PC-3 (cell line): ENCODE measurements around the gene CADM3. TPM values are rescaled to one million over a fixed set of nuclear protein-coding genes. Genes with fewer than 3 reads are reported as not detected.
A peak's percentile ranks its signal among the peaks of the same experiment; 100 is the strongest.

ENCODE experiments used
- ATAC-seq: fragments of 200-7000 bp; cut with Tn5 transposase; 2 replicates; pipeline ENCODE4 v1.9.1; 2020; ENCODE audit warnings: mild to moderate bottlenecking, moderate library complexity
- BruUV-seq: library from RNA; stranded (reverse); fragments of 400-500 nt; replicated peaks from 2 replicates; lab custom pipeline; 2021; lab: Mats Ljungman, UMichigan
- CTCF ChIA-PET: fragments of 300-600 bp; sonication (Branson Sonifier 250); formaldehyde crosslinking; loops from one replicate; lab custom pipeline; 2022; ENCODE audit warnings: antibody characterized with exemption; lab: Charles Lee
- POLR2A ChIA-PET: fragments of 300-600 bp; sonication (Branson Sonifier 250); formaldehyde crosslinking; loops from one replicate; lab custom pipeline; 2022; ENCODE audit warnings: antibody characterized with exemption; ENCODE audit not compliant: unreplicated experiment; lab: Charles Lee
- DNase-seq: peaks from one replicate; pipeline ENCODE4 v3.0.0-alpha.2; 2015
- H2AFZ ChIP-seq: fragments of 300-600 bp; sonication (generic); 2 replicates; pipeline ENCODE4 v1.6.0; 2016; ENCODE audit warnings: antibody characterized with exemption, low read length
- H3F3A ChIP-seq: fragments of 300-600 bp; sonication (generic); one replicate; pipeline ENCODE4 v1.6.0; 2017; ENCODE audit warnings: antibody characterized with exemption, low read length, control low read depth, mild to moderate bottlenecking; ENCODE audit not compliant: unreplicated experiment
- H3K27ac ChIP-seq: fragments of 300-600 bp; sonication (generic); 2 replicates; pipeline ENCODE4 v1.5.1; 2016; ENCODE audit warnings: mild to moderate bottlenecking, low read length
- H3K27me3 ChIP-seq: fragments of 300-600 bp; sonication (generic); 2 replicates; pipeline ENCODE4 v1.6.1; 2016; ENCODE audit warnings: low read length, mixed read lengths
- H3K36me3 ChIP-seq: fragments of 300-600 bp; sonication (generic); 2 replicates; pipeline ENCODE4 v1.6.1; 2016; ENCODE audit warnings: low read depth, mixed run types, low read length, mixed read lengths
- H3K4me1 ChIP-seq: fragments of 300-600 bp; sonication (generic); 2 replicates; pipeline ENCODE4 v1.5.1; 2016; ENCODE audit warnings: low read length; ENCODE audit not compliant: insufficient read depth
- H3K4me2 ChIP-seq: fragments of 300-600 bp; sonication (generic); 2 replicates; pipeline ENCODE4 v1.6.0; 2016; ENCODE audit warnings: low read length
- H3K4me3 ChIP-seq: fragments of 300-600 bp; sonication (generic); 2 replicates; pipeline ENCODE4 v1.5.1; 2016; ENCODE audit warnings: mild to moderate bottlenecking, low read length, mixed read lengths
- H3K79me2 ChIP-seq: fragments of 300-600 bp; sonication (generic); 2 replicates; pipeline ENCODE4 v1.6.1; 2017; ENCODE audit warnings: low read length, mixed read lengths
- H3K9ac ChIP-seq: fragments of 300-600 bp; sonication (generic); 2 replicates; pipeline ENCODE4 v1.6.0; 2016; ENCODE audit warnings: mild to moderate bottlenecking, low read length
- H3K9me2 ChIP-seq: fragments of 300-600 bp; sonication (generic); replicated peaks from 2 replicates; pipeline ENCODE4 v1.6.1; 2016; ENCODE audit warnings: mixed run types, low read length, mixed read lengths
- H3K9me3 ChIP-seq: fragments of 300-600 bp; sonication (generic); 2 replicates; pipeline ENCODE4 v1.6.1; 2016; ENCODE audit warnings: low read length, mixed read lengths
- H4K20me1 ChIP-seq: fragments of 300-600 bp; sonication (generic); 2 replicates; pipeline ENCODE4 v1.6.1; 2016; ENCODE audit warnings: low read length, mixed read lengths
- CTCF ChIP-seq: fragments of 300-600 bp; sonication (generic); conservative IDR thresholded peaks from 2 replicates; pipeline ENCODE4 v1.5.1; 2017; ENCODE audit warnings: antibody characterized with exemption, low read depth, mild to moderate bottlenecking, low read length
- EZH2 ChIP-seq: fragments of 300-600 bp; sonication (generic); IDR thresholded peaks from one replicate; pipeline ENCODE4 v1.6.1; 2017; ENCODE audit warnings: antibody characterized with exemption, mild to moderate bottlenecking, low read length; ENCODE audit not compliant: unreplicated experiment
- EZH2phosphoT487 ChIP-seq: fragments of 300-600 bp; sonication (generic); IDR thresholded peaks from 2 replicates; pipeline ENCODE4 v1.6.1; 2018; ENCODE audit warnings: mild to moderate bottlenecking, antibody characterized with exemption, low read length, borderline replicate concordance
- intact Hi-C: fragments of 100-400 bp; cut with micrococcal nuclease; formaldehyde crosslinking; loops from 2 replicates; pipeline ENCODE4 v1.9.0; 2023
- total RNA-seq: library from RNA; depleted of rRNA; stranded (reverse); fragments of >200 nt; gene quantifications from 2 replicates; pipeline ENCODE4 v1.2.3, GENCODE V29; 2014

CADM3 gene
- total RNA-seq, 1 experiment from 2014 or later, result not detected

GRCh38 chr1:159161001-159161718 is 10.3 kb upstream of the CADM3 start:
- DNase-seq (peak; percentile 89), ATAC-seq (peak; percentile 95)
- H3K27ac ChIP-seq, result no peak overlapping the region
- H4K20me1 ChIP-seq, result no peaks in the 10 kb centered on the region
- H3K4me2 ChIP-seq, result peak overlapping the region; percentile 46
- intact Hi-C loops, result loop anchor here (1.0 to 10.0 kb wide), 4 partner anchors 37 to 730 kb away; no protein-coding TSS in a partner anchor
- CTCF ChIA-PET, result interaction anchor here (0.7 to 1.1 kb wide), 6 partner anchors 35 to 847 kb away, joined by 3 to 12 read pairs (median 4); no protein-coding TSS in a partner anchor
- BruUV-seq, result no TSS peak
- no peak overlapping the region for H2AFZ ChIP-seq
- no peaks in the 10 kb centered on the region for H3K36me3 ChIP-seq
- no peaks in the 10 kb centered on the region for H3K9me2 ChIP-seq
- peaks cover 50% of the 10 kb centered on the region for H3K27me3 ChIP-seq
- no peak overlapping the region for H3K9ac ChIP-seq
- TF ChIP-seq EZH2, result no peak
- peak; percentile 100 for TF ChIP-seq CTCF
- no peaks in the 10 kb centered on the region for H3K9me3 ChIP-seq
- POLR2A ChIA-PET, result no interaction called here
- H3K4me3 ChIP-seq, result no peak overlapping the region
- H3K79me2 ChIP-seq, result no peaks in the 10 kb centered on the region
- no peaks in the 10 kb centered on the region for H3F3A ChIP-seq
- peaks cover 8% of the 10 kb centered on the region for H3K4me1 ChIP-seq

DNA sequence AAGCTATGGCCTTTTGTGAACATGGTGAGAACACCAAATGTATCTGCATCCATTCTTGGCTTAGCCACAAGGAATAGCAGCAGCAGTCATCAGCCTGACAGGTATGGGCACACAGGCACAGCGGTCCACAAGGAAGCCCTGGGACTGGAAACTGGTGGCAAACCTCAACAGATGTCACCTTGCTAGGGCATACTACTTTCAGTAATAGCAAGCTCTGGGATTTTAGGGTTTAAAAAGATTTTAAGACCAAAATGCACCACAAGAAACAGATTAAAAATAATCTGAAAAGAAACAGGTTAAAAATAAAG is 9.7 kb upstream of the CADM3 start:
- H3K9me3 ChIP-seq, result no peaks in the 10 kb centered on the region
- intact Hi-C loops, result loop anchor here (1.0 to 10.0 kb wide), 4 partner anchors 37 to 730 kb away; no protein-coding TSS in a partner anchor
- H3K4me2 ChIP-seq, result no peak overlapping the region
- H3K4me1 ChIP-seq, result peaks cover 8% of the 10 kb centered on the region
- no peak overlapping the region for H3K27ac ChIP-seq
- H4K20me1 ChIP-seq, result no peaks in the 10 kb centered on the region
- no peaks in the 10 kb centered on the region for H3K36me3 ChIP-seq
- ATAC-seq (no peak), DNase-seq (no peak)
- H2AFZ ChIP-seq, result no peak overlapping the region
- no peak for TF ChIP-seq EZH2
- no peak for TF ChIP-seq EZH2phosphoT487
- TF ChIP-seq CTCF, result no peak
- no peaks in the 10 kb centered on the region for H3K79me2 ChIP-seq
- H3F3A ChIP-seq, result no peaks in the 10 kb centered on the region
- no peak overlapping the region for H3K4me3 ChIP-seq
- H3K27me3 ChIP-seq, result peaks cover 55% of the 10 kb centered on the region
- BruUV-seq, result no TSS peak
- no peak overlapping the region for H3K9ac ChIP-seq
- ChIA-PET CTCF (interaction anchor here (0.7 to 1.1 kb wide), 6 partner anchors 34 to 846 kb away, joined by 3 to 12 read pairs (median 4); no protein-coding TSS in a partner anchor), POLR2A (no interaction called here)
- no peaks in the 10 kb centered on the region for H3K9me2 ChIP-seq
